ENCODE measurements around the gene PBX1. TPM values are rescaled to one million over a fixed set of nuclear protein-coding genes. Genes with fewer than 3 reads are reported as not detected.

The PBX1 gene
- total and polyA plus RNA-seq, 7 donors: 6.7 to 168 (median 118) TPM

DNA sequence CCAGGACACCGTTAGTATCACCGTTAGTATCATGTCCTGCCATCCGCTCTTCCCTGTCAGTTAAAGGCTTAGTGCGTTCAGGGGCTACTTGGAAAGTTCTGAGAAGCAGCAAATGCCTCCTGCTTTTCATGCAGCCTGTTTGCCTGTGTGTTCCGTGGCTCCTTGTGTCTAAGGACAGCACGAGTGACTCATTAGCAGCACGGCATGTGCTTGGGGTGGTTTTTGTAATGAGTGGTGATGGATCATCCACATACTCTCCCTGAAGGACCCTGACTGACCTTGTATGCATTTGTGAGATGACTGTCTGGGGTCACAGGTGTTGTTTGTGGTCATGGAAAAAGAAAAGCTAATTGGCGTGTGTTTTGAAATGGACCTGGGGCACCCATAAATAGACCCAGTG lies 221.9 kb downstream of the PBX1 start:
- H3K27me3 ChIP-seq: no peaks in the 10 kb centered on the region
- peaks cover 0 to 85% (median 83%) of the 10 kb centered on the region in 4 donors for H3K4me1 ChIP-seq
- intact Hi-C loops (cut with DNase I): no loop called here
- H3K4me3 ChIP-seq: no peak overlapping the region
- TF ChIP-seq POLR2AphosphoS5 (IDR thresholded peaks at IDR 0.05) (peak; percentile 62 to 85 (median 68)), POLR2A (IDR thresholded peaks at IDR 0.05) (no peak), EP300 (IDR thresholded peaks at IDR 0.05) (peak in 2 of 4 donors; percentile 55 to 69)
- TF ChIP-seq, protein P1, sequence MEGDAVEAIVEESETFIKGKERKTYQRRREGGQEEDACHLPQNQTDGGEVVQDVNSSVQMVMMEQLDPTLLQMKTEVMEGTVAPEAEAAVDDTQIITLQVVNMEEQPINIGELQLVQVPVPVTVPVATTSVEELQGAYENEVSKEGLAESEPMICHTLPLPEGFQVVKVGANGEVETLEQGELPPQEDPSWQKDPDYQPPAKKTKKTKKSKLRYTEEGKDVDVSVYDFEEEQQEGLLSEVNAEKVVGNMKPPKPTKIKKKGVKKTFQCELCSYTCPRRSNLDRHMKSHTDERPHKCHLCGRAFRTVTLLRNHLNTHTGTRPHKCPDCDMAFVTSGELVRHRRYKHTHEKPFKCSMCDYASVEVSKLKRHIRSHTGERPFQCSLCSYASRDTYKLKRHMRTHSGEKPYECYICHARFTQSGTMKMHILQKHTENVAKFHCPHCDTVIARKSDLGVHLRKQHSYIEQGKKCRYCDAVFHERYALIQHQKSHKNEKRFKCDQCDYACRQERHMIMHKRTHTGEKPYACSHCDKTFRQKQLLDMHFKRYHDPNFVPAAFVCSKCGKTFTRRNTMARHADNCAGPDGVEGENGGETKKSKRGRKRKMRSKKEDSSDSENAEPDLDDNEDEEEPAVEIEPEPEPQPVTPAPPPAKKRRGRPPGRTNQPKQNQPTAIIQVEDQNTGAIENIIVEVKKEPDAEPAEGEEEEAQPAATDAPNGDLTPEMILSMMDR (IDR thresholded peaks at IDR 0.05): no peak
- H3K36me3 ChIP-seq: no peaks in the 10 kb centered on the region
- no peaks in the 10 kb centered on the region for H3K9me3 ChIP-seq
- WGBS, 2 donors: 83 to 84% methylated on average over 8 of the region's 8 CpGs
- peak overlapping the region; percentile 62 to 87 (median 76) for H3K27ac ChIP-seq
- DNase-seq: peak; percentile 82

DNA sequence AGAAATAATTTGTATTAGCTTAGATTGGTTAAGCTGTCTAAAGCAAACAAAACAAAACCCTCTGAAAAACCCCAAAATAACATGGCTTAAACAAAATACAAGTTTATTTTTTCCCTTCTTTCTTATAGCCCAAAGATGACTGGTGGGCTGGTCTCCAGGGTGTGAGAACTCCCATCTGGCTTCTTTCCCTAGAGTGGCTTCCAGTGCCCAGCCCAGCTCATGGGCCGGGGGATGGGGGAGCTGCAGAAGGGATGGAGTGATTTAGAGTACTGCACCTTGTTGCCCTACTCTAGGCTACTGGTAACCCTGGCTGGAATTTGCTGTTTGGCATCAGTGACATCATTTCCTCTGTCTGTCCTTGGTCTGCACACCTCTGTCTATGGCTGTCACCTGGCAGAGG lies 223.0 kb downstream of the PBX1 start:
- Histone ChIP-seq H3K36me3 (no peaks in the 10 kb centered on the region), H3K27me3 (no peaks in the 10 kb centered on the region), H3K4me1 (peaks cover 0 to 96% (median 87%) of the 10 kb centered on the region in 4 donors), H3K4me3 (no peak overlapping the region), H3K9me3 (no peaks in the 10 kb centered on the region), H3K27ac (peak overlapping the region; percentile 62 to 87 (median 76))
- intact Hi-C loops (cut with DNase I): no loop called here
- TF ChIP-seq POLR2A (IDR thresholded peaks at IDR 0.05): no peak
- TF ChIP-seq POLR2AphosphoS5 (IDR thresholded peaks at IDR 0.05): no peak
- TF ChIP-seq EP300 (IDR thresholded peaks at IDR 0.05): no peak
- TF ChIP-seq, protein P1 (IDR thresholded peaks at IDR 0.05): no peak
- WGBS, 2 donors: 81 to 84% methylated on average over 1 of the region's 1 CpG
- no peak for DNase-seq

DNA sequence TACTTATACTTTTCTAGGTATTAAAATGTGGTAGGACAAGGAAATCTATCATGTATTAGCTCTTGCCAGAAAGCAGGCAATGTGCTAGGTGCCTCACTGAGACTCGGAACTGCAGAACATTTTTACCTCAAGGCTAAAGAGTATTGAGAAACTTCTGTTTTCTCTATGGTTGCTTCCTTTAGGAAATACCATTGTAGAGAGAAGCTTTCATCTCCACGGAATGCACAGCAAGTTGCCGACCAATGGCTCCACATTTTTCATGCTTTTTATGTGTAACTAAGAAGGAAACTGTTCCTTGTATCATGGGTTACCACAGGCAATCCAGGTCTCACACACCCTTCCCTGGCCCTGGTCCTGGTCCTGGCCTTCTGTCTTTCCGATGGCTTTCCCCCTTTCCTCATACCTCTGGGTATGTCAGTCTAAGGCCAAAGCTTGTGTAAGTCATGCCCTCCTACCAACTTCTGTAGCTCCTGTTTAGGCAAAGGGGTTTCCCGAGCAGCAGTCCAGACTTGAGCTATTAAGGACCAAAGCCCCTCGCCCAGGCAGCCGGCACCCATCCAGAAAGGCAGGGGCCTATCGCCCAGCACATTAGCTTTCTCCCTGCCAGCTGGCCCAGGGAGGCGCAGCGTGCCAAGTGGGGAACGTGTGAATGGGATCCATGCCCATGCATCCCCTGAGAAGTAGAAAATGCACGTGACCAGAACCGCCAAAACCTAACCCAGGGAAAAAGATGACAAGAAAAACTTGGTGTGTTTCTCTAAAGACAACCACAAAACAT lies 225.0 kb downstream of the PBX1 start:
- peaks cover 0 to 98% (median 92%) of the 10 kb centered on the region in 4 donors for H3K4me1 ChIP-seq
- intact Hi-C loops (cut with DNase I): no loop called here
- no peak for DNase-seq
- WGBS, 2 donors: 84 to 90% methylated on average over 13 of the region's 13 CpGs
- H3K27ac ChIP-seq: peak overlapping the region; percentile 72 to 87 (median 77)
- TF ChIP-seq POLR2A (IDR thresholded peaks at IDR 0.05) (no peak), POLR2AphosphoS5 (IDR thresholded peaks at IDR 0.05) (no peak), EP300 (IDR thresholded peaks at IDR 0.05) (no peak)
- TF ChIP-seq, protein P1 (IDR thresholded peaks at IDR 0.05): no peak
- H3K4me3 ChIP-seq: no peak overlapping the region
- H3K9me3 ChIP-seq: no peaks in the 10 kb centered on the region
- no peaks in the 10 kb centered on the region for H3K27me3 ChIP-seq
- no peaks in the 10 kb centered on the region for H3K36me3 ChIP-seq

DNA sequence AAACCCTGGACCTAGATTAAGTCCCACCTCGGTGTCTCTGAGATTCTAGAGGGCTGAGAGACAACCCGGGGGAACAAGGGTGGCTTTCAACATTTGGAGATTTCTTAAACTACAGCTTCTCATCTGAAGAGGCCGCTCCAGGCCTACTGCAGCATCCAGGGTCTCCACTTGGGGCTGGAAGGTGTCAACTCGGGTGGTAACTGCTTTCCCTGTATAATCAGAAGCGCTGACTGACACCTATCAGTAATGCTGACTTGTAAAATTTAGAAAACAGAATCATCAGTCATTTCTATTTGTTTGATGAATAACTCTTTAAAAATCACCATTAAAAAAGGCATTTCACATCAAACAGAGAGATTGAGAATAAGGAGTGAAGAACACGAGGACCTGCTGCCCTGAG lies 226.0 kb downstream of the PBX1 start:
- H3K9me3 ChIP-seq: no peaks in the 10 kb centered on the region
- H3K27me3 ChIP-seq: no peaks in the 10 kb centered on the region
- intact Hi-C loops (cut with DNase I): loop anchor here (5.0 kb wide), 7 partner anchors 148 to 618 kb away; no protein-coding TSS in a partner anchor
- H3K4me3 ChIP-seq: no peak overlapping the region
- H3K27ac ChIP-seq: peak overlapping the region; percentile 72 to 87 (median 77)
- H3K36me3 ChIP-seq: no peaks in the 10 kb centered on the region
- WGBS, 2 donors: 91% methylated on average over 6 of the region's 6 CpGs
- H3K4me1 ChIP-seq: peaks cover 0 to 97% (median 92%) of the 10 kb centered on the region in 4 donors
- no peak for TF ChIP-seq EP300 (IDR thresholded peaks at IDR 0.05)
- TF ChIP-seq POLR2AphosphoS5 (IDR thresholded peaks at IDR 0.05): no peak
- DNase-seq: no peak

DNA sequence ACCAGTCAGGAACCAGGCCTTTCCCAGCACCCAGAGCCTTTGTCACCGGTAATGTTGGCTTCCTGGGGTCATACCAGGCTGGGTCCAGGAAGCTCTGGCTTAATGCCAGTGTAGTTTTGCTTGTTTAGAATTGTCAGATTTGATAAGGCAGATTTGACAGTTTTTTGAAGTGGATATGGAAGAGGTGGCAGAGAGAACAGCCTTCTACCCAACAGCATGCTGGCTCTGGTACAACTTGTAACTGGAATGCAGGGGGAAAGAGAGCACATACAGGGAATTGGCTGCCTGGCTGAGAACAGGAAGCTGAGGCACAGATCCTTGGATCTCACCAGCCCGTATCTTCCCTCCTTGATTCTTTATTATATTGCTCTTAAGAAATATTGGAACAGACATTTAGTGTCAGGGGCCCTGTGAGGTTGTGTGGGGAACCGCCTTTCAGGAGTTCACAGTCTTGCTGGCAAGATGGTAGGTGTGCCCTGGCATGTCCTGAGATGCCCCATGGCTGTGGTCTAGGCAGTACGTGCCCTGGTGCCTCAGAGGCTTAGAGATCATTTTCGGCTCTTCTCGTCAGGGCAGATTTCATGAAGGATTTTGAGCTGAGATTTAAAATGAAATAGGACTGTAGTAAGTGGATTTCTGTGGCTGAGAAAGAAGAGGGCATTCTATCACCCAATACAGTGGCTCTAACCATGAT lies 227.0 kb downstream of the PBX1 start:
- intact Hi-C loops (cut with DNase I): loop anchor here (2.0 to 5.0 kb wide), 9 partner anchors 87 to 1247 kb away; no protein-coding TSS in a partner anchor
- TF ChIP-seq, protein P1 (IDR thresholded peaks at IDR 0.05): no peak
- peak in 1 of 4 donors; percentile 11 for TF ChIP-seq POLR2AphosphoS5 (IDR thresholded peaks at IDR 0.05)
- WGBS, 2 donors: 74 to 76% methylated on average over 6 of the region's 6 CpGs
- Histone ChIP-seq H3K36me3 (no peaks in the 10 kb centered on the region), H3K27me3 (no peaks in the 10 kb centered on the region), H3K9me3 (no peaks in the 10 kb centered on the region), H3K4me1 (peaks cover 0 to 97% (median 92%) of the 10 kb centered on the region in 4 donors), H3K27ac (peak overlapping the region; percentile 72 to 87 (median 77)), H3K4me3 (no peak overlapping the region)
- DNase-seq: no peak

Measured in sigmoid colon (tissue), 7 donors.